Epithelial cell of proximal tubule (primary cell): Measurements from ENCODE around the gene ADGRD1. TPM values are rescaled to one million over a fixed set of nuclear protein-coding genes. Genes with fewer than 3 reads are reported as not detected.

ENCODE experiments used
- DNase-seq: peaks from one replicate; pipeline ENCODE4 v3.0.0-alpha.2; 2011; ENCODE audit warnings: low read depth
- H3K4me3 ChIP-seq: 2 replicates; pipeline ENCODE4 v1.5.1; 2011; ENCODE audit warnings: low read depth, mild to moderate bottlenecking, low read length
- total RNA-seq: library from RNA; depleted of rRNA; stranded (reverse); fragments of >200 nt; gene quantifications from 2 replicates; pipeline ENCODE4 v1.2.3, GENCODE V29; 2015
- TF ChIP-seq, protein P1 (sequence below): conservative IDR thresholded peaks from 2 replicates; pipeline ENCODE4 v1.5.1; 2012; ENCODE audit warnings: low read depth, mild to moderate bottlenecking, low read length

Gene ADGRD1
- total RNA-seq, 1 donor from 2014 or later = not detected

DNA sequence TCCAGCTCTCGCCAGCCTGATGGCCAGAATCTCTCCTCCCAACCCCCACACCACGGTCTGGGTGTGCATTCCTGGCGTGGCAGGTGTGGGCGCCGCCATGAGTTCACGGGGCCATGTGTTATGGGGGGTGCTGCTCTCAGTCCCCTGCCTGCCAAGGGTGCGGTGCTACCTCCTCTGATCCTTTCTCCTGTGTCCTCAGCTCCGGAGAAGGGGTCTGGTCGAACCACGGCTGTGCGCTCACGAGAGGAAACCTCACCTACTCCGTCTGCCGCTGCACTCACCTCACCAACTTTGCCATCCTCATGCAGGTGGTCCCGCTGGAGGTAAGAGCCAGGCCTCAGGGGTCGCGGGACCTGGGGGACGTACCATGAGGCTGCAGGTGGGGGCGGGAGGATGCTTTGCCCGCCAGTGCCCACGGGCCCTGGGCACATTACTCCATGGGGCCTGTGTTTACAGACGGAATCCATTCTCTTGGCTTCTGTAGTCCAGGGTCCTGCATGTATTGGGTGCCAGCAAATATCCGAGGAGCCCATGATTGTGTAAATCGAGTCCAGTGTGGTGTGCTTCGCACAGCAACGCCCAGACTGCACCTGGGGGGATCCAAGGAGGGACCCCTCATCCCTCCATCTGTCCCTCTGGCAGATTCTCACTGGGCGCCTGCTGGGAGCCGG is 130.8 kb downstream of the ADGRD1 start:
- DNase-seq = no peak

DNA sequence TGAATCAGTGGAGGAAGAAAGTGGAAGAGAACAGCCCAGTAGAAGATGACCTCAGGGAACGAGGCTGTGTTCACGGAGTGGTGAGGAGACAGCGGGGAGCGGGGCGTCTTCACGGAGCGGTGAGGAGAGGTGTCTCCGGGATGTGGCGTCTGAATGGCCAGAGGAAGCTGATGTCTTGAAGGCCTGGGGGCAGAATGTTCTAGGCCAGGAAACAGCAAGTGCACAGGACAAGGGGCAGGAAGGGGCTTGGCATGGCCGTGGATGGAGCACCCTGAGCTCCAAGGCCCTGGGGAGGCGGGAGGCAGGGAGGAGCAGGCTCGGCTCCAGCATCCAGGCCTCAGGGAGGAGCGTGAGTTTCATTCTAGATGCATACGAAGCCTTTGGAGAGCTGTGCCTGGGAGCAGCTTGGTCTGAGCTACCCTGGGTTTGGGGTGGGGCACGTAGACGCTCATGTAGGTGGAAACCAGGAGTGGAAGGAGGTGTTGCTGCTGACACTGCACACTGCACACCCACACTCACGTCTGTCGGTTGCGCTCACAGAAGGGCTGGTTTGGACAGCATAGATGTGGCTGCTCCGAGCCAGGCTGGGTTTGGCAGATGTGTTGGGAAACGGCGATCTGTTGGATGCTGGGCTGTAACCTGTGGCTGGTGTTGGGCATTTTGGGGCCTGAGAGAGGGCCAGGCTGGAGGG is 131.6 kb downstream of the ADGRD1 start:
- TF ChIP-seq, protein P1, sequence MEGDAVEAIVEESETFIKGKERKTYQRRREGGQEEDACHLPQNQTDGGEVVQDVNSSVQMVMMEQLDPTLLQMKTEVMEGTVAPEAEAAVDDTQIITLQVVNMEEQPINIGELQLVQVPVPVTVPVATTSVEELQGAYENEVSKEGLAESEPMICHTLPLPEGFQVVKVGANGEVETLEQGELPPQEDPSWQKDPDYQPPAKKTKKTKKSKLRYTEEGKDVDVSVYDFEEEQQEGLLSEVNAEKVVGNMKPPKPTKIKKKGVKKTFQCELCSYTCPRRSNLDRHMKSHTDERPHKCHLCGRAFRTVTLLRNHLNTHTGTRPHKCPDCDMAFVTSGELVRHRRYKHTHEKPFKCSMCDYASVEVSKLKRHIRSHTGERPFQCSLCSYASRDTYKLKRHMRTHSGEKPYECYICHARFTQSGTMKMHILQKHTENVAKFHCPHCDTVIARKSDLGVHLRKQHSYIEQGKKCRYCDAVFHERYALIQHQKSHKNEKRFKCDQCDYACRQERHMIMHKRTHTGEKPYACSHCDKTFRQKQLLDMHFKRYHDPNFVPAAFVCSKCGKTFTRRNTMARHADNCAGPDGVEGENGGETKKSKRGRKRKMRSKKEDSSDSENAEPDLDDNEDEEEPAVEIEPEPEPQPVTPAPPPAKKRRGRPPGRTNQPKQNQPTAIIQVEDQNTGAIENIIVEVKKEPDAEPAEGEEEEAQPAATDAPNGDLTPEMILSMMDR = no peak
- DNase-seq = no peak
- H3K4me3 ChIP-seq = no peak overlapping the region

More for the DNA sequence above, 130.8 kb downstream of the ADGRD1 start:
- H3K4me3 ChIP-seq = no peak overlapping the region
- TF ChIP-seq, protein P1 = no peak

DNA sequence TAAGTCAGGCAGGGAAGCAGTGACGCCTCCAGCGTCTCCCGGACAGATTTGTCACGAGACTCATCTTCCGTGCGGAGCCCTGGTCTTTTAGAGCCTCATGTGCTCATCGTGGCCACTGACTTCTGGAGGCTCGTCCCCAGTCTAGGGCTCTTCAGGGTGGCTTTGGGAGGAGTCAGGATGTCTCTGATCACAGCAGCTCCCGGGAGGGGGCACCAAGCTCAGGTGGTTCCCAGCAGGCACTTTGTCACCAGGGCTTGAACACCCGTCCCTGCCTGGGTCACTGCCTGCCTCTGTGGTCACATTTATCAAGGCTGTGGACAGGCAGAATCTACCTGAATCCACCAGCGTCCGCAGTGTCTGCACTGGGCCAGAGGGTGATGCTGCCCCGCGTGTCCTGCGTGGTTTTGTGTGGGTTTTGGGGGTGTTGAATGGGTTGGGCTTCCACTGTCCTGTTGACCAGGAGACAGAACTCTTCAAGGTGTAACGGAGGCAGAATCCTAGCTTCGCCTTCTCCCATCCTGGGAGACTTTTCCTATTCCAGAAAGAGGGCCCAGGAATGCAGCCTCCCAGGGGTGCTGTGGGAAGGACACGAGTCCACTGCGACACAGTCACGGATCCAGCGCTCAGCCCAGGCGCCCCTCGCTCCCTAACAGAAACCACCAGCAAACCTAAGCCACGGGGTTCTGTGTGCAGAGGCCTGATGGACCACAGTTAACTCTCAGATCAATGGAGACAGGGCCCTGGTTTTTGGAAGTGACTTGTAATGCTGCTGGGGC is 132.3 kb downstream of the ADGRD1 start:
- TF ChIP-seq, protein P1 = no peak
- DNase-seq = no peak
- no peak overlapping the region for H3K4me3 ChIP-seq

DNA sequence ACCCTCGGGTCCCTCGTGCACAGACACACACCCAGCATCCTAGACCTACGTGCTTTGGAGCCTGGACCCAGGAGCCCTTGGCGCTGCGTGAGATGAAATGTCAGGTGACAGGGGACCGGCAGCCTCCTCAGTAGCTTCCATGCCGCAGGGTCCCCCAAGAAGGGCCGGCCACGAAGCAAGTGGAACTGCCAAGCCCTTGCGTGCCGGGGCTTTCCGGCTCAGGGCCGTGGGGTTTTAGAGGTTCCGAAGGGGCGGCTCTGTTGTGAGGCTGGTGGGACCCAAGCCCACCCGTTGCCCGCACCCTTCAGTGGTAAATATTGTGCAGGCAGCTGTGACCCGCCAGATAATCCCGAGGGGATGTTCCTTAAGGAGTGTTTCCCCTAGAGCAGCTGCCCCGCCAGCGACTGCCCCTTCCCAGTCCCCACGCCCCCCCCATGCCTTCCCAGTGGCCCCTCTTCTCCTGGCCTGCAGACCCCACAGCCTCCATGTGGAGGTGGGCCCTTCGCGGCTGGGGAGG is 133.7 kb downstream of the ADGRD1 start:
- TF ChIP-seq, protein P1 = no peak
- no peak overlapping the region for H3K4me3 ChIP-seq
- no peak for DNase-seq

DNA sequence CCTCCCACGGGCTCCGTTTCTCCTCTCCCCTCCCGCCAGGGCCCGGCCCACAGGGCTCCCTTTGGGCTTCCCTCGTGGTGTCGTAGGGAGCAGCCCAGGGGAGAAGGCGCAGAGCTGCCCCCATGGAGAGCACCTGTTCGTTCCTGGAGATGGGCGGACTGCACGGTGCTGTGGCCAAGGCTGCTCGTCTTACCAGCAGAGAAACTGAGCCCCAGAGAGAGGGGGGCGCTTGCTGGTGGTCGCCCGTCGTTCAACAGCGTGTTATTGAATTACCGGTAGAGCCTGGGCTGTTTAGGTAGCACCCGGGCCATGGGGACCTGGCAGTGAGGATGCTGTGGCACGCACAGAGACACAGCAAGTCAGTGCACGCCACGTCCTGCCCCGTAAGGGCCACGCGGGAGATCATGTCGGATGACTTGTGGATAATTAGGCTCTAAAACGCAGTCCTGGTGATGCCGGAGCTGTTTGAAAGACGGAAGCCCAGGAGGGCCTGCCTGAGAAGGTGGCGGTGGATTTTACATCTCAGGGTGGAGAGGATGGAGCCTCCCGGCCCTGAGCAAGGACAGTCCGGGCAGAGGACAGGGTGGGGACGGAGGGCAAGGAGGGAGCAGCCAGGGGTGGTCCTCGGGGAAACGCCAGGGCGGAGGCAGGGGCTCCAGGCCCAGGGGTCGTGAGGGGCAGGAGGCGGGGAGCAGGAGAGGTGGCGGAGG is 134.4 kb downstream of the ADGRD1 start:
- TF ChIP-seq, protein P1 = no peak
- DNase-seq = no peak
- no peak overlapping the region for H3K4me3 ChIP-seq

DNA sequence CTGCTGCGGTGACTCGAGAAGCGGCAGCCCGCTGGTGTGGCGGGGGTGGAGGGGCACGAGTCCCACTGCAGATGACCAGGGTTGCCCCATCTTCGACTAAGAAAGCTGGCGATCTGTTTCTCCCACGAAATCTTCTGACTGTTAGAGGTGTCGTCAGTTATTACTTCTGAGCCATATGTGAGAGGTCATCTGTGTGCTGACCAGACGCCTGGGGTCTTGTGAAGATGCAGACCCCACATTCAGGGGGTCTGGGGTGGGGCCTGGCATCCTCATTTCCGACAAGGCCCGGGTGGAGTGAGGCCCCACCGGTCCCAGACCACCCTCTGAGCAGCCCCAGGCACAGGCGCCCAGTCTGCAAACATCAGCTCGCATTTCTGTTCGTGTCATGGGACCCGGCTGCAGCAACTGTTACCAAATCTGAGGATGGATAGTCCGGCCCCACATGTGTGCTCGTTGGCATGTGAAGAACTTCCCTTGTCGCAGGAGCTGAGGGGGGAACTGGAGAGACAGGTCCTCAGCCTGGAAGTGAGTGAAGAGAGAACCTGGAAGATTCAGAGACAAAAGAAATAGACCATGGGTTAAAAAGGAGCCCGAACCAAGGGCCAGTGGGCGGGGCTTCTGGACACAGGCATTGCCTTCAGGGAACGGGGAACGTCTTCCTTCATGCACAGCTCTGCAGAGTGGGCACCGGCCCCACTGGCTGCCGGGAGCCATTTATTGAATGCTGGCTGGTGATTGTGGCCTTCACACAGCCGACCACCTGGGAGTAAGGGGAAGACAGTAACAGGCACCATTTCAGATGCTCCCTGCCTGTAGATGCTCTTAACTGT is 135.2 kb downstream of the ADGRD1 start:
- no peak for DNase-seq
- TF ChIP-seq, protein P1 = no peak
- no peak overlapping the region for H3K4me3 ChIP-seq
